GM12872 (cell line): Measurements from ENCODE around the gene ACE.

ENCODE experiments used
- CTCF ChIP-seq: IDR thresholded peaks from 3 replicates; pipeline ENCODE4 v1.5.1; 2011; ENCODE audit warnings: low read depth, mild to moderate bottlenecking, low read length, moderate library complexity; ENCODE audit not compliant: insufficient read depth

Gene ACE

GRCh38 chr17:63514974-63515373, 38.1 kb downstream of the ACE start:
- TF ChIP-seq CTCF: no peak

- TF ChIP-seq CTCF: no peak
Measured at GRCh38 chr17:63515426-63515825, 38.6 kb downstream of the ACE start.

- no peak for TF ChIP-seq CTCF
Measured at GRCh38 chr17:63516910-63517824, 40.3 kb downstream of the ACE start.

GRCh38 chr17:63517825-63518534, 41.1 kb downstream of the ACE start:
- TF ChIP-seq CTCF: no peak

- no peak for TF ChIP-seq CTCF
Measured at GRCh38 chr17:63519116-63519881, 42.4 kb downstream of the ACE start.

GRCh38 chr17:63519972-63520882, 43.4 kb downstream of the ACE start:
- no peak for TF ChIP-seq CTCF
